Glutamatergic neuron (in vitro differentiated cells): ENCODE measurements around the gene CARNS1. TPM values are rescaled to one million over a fixed set of nuclear protein-coding genes. Genes with fewer than 3 reads are reported as not detected.

Experiments used
- DNase-seq: peaks from one replicate; pipeline ENCODE4 v3.0.0; 2022
- H3K27ac Mint-ChIP-seq: one replicate; pipeline ENCODE4 v1.8.0; 2020; ENCODE audit warnings: mild to moderate bottlenecking, mixed read lengths, inconsistent platforms; ENCODE audit not compliant: unreplicated experiment
- H3K27me3 Mint-ChIP-seq: one replicate; pipeline ENCODE4 v1.8.0; 2020; ENCODE audit warnings: mild to moderate bottlenecking, moderate library complexity, mixed read lengths, inconsistent platforms; ENCODE audit not compliant: unreplicated experiment
- H3K36me3 Mint-ChIP-seq: one replicate; pipeline ENCODE4 v1.8.0; 2020; ENCODE audit warnings: mild to moderate bottlenecking, mixed read lengths, inconsistent platforms; ENCODE audit not compliant: unreplicated experiment
- H3K4me1 Mint-ChIP-seq: one replicate; pipeline ENCODE4 v1.8.0; 2020; ENCODE audit warnings: mild to moderate bottlenecking, low read depth, mixed read lengths, inconsistent platforms; ENCODE audit not compliant: unreplicated experiment
- H3K4me3 Mint-ChIP-seq: one replicate; pipeline ENCODE4 v1.8.0; 2020; ENCODE audit warnings: mild to moderate bottlenecking, mixed read lengths, inconsistent platforms; ENCODE audit not compliant: unreplicated experiment
- H3K9me3 Mint-ChIP-seq: one replicate; pipeline ENCODE4 v1.8.0; 2020; ENCODE audit warnings: mild to moderate bottlenecking, moderate library complexity, mixed read lengths, inconsistent platforms; ENCODE audit not compliant: unreplicated experiment
- CTCF ChIP-seq: fragments of 200-600 bp; sonication (generic); IDR thresholded peaks from one replicate; pipeline ENCODE4 v1.5.0; 2021; ENCODE audit not compliant: partially characterized antibody, unreplicated experiment
- total RNA-seq: library from RNA; stranded (reverse); fragmentation: NEBNext Ultra II Directional; extraction: Animal tissue kit (Norgen Biotek cat#: 25700); gene quantifications from one replicate; pipeline ENCODE4 v1.2.1, GENCODE V29; 2021; ENCODE audit not compliant: unreplicated experiment

Gene CARNS1
- total RNA-seq, 1 donor from 2014 or later, result 0.07 TPM

- Mint-ChIP-seq H3K27ac (no peak overlapping the region), H3K36me3 (no peaks in the 10 kb centered on the region), H3K27me3 (peaks cover 21% of the 10 kb centered on the region), H3K4me3 (peak overlapping the region; percentile 85), H3K9me3 (peaks cover 6% of the 10 kb centered on the region), H3K4me1 (peaks cover 8% of the 10 kb centered on the region)
- peak; percentile 67 for DNase-seq
- peak; percentile 40 for TF ChIP-seq CTCF
Measured at GRCh38 chr11:67373648-67374570, 41.6 kb upstream of the CARNS1 start.

- no peak overlapping the region for H3K27ac Mint-ChIP-seq
- peaks cover 6% of the 10 kb centered on the region for H3K9me3 Mint-ChIP-seq
- no peak for TF ChIP-seq CTCF
- peaks cover 21% of the 10 kb centered on the region for H3K27me3 Mint-ChIP-seq
- H3K36me3 Mint-ChIP-seq, result no peaks in the 10 kb centered on the region
- peaks cover 8% of the 10 kb centered on the region for H3K4me1 Mint-ChIP-seq
- DNase-seq, result no peak
- H3K4me3 Mint-ChIP-seq, result no peak overlapping the region
Measured at GRCh38 chr11:67374571-67375281, 40.8 kb upstream of the CARNS1 start.

GRCh38 chr11:67375320-67376055 is 40.0 kb upstream of the CARNS1 start:
- Mint-ChIP-seq H3K4me1 (peaks cover 8% of the 10 kb centered on the region), H3K27me3 (peaks cover 22% of the 10 kb centered on the region), H3K9me3 (peaks cover 6% of the 10 kb centered on the region), H3K36me3 (no peaks in the 10 kb centered on the region), H3K27ac (no peak overlapping the region), H3K4me3 (no peak overlapping the region)
- DNase-seq, result no peak
- TF ChIP-seq CTCF, result no peak

GRCh38 chr11:67376063-67376820 is 39.2 kb upstream of the CARNS1 start:
- peaks cover 26% of the 10 kb centered on the region for H3K27me3 Mint-ChIP-seq
- no peak overlapping the region for H3K4me3 Mint-ChIP-seq
- no peak overlapping the region for H3K27ac Mint-ChIP-seq
- DNase-seq, result no peak
- peaks cover 6% of the 10 kb centered on the region for H3K9me3 Mint-ChIP-seq
- H3K36me3 Mint-ChIP-seq, result no peaks in the 10 kb centered on the region
- no peak for TF ChIP-seq CTCF
- peaks cover 6% of the 10 kb centered on the region for H3K4me1 Mint-ChIP-seq
